A673 (cell line): Measurements from ENCODE around the gene C6orf15. TPM values are rescaled to one million over a fixed set of nuclear protein-coding genes. Genes with fewer than 3 reads are reported as not detected.
A peak's percentile ranks its signal among the peaks of the same experiment; 100 is the strongest.

Experiments
- BruUV-seq: library from RNA; stranded (reverse); fragments of 400-500 nt; replicated peaks from 2 replicates; lab custom pipeline; 2021; lab: Mats Ljungman, UMichigan
- CTCF ChIA-PET: fragments of 300-600 bp; sonication (Branson Sonifier 250); formaldehyde crosslinking; loops from one replicate; lab custom pipeline; 2022; ENCODE audit warnings: antibody characterized with exemption; lab: Charles Lee
- POLR2A ChIA-PET: fragments of 300-600 bp; sonication (Branson Sonifier 250); formaldehyde crosslinking; loops from one replicate; lab custom pipeline; 2022; ENCODE audit warnings: antibody characterized with exemption; ENCODE audit not compliant: low non-redundant PET; lab: Charles Lee
- DNase-seq: peaks from one replicate; pipeline ENCODE4 v3.0.0-alpha.2; 2015; ENCODE audit warnings: low spot score
- H3K27ac ChIP-seq: fragments of 200-600 bp; sonication (generic); 2 replicates; pipeline ENCODE4 v1.5.1; 2016; ENCODE audit warnings: mixed run types, low read depth, mild to moderate bottlenecking, mixed read lengths, antibody characterized with exemption, low read length; ENCODE audit not compliant: poor library complexity, severe bottlenecking
- H3K27me3 ChIP-seq: fragments of 200-600 bp; sonication (generic); replicated peaks from 2 replicates; pipeline ENCODE4 v1.6.1; 2017; ENCODE audit warnings: mixed run types, low read depth, mild to moderate bottlenecking, mixed read lengths, antibody characterized with exemption, low read length; ENCODE audit not compliant: insufficient read depth, poor library complexity
- H3K36me3 ChIP-seq: fragments of 200-600 bp; sonication (generic); 2 replicates; pipeline ENCODE4 v1.6.1; 2016; ENCODE audit warnings: mixed run types, mild to moderate bottlenecking, mixed read lengths, antibody characterized with exemption, low read length; ENCODE audit not compliant: insufficient read depth, poor library complexity, severe bottlenecking
- H3K4me1 ChIP-seq: fragments of 200-600 bp; sonication (generic); 2 replicates; pipeline ENCODE4 v1.6.1; 2017; ENCODE audit warnings: mixed run types, mild to moderate bottlenecking, mixed read lengths, antibody characterized with exemption, low read length; ENCODE audit not compliant: insufficient read depth, poor library complexity, severe bottlenecking
- H3K4me3 ChIP-seq: fragments of 200-600 bp; sonication (generic); 2 replicates; pipeline ENCODE4 v1.5.1; 2016; ENCODE audit warnings: low read depth, mixed run types, mild to moderate bottlenecking, mixed read lengths, low read length; ENCODE audit not compliant: poor library complexity, severe bottlenecking
- H3K9me3 ChIP-seq: fragments of 200-600 bp; sonication (generic); 2 replicates; pipeline ENCODE4 v1.6.1; 2016; ENCODE audit warnings: mixed run types, low read depth, mild to moderate bottlenecking, mixed read lengths, antibody characterized with exemption, low read length; ENCODE audit not compliant: poor library complexity, severe bottlenecking
- EZH2 ChIP-seq: fragments of 200-600 bp; sonication (generic); IDR thresholded peaks from 2 replicates; pipeline ENCODE4 v1.6.1; 2017; ENCODE audit warnings: borderline replicate concordance, low read depth, mild to moderate bottlenecking, mixed read lengths, antibody characterized with exemption, low read length; ENCODE audit not compliant: poor library complexity, severe bottlenecking
- intact Hi-C: fragments of 100-400 bp; cut with micrococcal nuclease; formaldehyde crosslinking; loops from one replicate; pipeline ENCODE4 v1.10.0; 2022; ENCODE audit not compliant: unreplicated experiment
- total RNA-seq: library from RNA; stranded (reverse); gene quantifications from 2 replicates; pipeline ENCODE4 v1.2.3, GENCODE V29; 2021
- TF ChIP-seq, protein P1 (sequence below): fragments of 300-800, 200-600 bp; sonication (generic); conservative IDR thresholded peaks from 2 replicates; pipeline ENCODE4 v1.5.1; 2017; ENCODE audit warnings: low read depth, mild to moderate bottlenecking, antibody characterized with exemption, low read length, moderate library complexity, mixed read lengths

C6orf15 gene
- total RNA-seq, 1 experiment from 2014 or later, result not detected

DNA sequence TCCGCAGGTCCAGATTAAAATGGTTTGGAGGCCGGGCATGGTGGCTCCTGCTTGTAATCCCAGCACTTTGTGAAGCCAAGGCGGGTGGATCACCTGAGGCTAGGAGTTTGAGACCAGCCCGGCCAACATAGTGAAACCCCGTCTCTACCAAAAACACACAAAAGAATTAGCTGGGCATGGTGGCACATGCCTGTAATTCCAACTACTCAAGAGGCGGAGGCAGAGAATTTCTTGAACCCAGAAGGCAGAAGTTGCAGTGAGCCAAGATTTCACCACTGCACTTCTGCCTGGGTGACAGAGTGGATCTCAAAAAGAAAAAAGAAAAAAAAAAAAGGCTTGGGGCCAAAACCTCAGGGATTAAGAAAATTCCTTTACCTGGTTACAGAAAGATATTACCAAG lies 30.5 kb downstream of the C6orf15 start:
- ChIA-PET POLR2A (no interaction called here), CTCF (no interaction called here)
- no peak for DNase-seq
- Histone ChIP-seq H3K36me3 (no peaks in the 10 kb centered on the region), H3K9me3 (no peaks in the 10 kb centered on the region), H3K27ac (no peak overlapping the region), H3K4me3 (no peak overlapping the region), H3K4me1 (peaks cover 12% of the 10 kb centered on the region), H3K27me3 (no peaks in the 10 kb centered on the region)
- no peak for TF ChIP-seq EZH2
- TF ChIP-seq, protein P1, sequence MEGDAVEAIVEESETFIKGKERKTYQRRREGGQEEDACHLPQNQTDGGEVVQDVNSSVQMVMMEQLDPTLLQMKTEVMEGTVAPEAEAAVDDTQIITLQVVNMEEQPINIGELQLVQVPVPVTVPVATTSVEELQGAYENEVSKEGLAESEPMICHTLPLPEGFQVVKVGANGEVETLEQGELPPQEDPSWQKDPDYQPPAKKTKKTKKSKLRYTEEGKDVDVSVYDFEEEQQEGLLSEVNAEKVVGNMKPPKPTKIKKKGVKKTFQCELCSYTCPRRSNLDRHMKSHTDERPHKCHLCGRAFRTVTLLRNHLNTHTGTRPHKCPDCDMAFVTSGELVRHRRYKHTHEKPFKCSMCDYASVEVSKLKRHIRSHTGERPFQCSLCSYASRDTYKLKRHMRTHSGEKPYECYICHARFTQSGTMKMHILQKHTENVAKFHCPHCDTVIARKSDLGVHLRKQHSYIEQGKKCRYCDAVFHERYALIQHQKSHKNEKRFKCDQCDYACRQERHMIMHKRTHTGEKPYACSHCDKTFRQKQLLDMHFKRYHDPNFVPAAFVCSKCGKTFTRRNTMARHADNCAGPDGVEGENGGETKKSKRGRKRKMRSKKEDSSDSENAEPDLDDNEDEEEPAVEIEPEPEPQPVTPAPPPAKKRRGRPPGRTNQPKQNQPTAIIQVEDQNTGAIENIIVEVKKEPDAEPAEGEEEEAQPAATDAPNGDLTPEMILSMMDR, result no peak
- no TSS peak for BruUV-seq
- intact Hi-C loops, result no loop called here

DNA sequence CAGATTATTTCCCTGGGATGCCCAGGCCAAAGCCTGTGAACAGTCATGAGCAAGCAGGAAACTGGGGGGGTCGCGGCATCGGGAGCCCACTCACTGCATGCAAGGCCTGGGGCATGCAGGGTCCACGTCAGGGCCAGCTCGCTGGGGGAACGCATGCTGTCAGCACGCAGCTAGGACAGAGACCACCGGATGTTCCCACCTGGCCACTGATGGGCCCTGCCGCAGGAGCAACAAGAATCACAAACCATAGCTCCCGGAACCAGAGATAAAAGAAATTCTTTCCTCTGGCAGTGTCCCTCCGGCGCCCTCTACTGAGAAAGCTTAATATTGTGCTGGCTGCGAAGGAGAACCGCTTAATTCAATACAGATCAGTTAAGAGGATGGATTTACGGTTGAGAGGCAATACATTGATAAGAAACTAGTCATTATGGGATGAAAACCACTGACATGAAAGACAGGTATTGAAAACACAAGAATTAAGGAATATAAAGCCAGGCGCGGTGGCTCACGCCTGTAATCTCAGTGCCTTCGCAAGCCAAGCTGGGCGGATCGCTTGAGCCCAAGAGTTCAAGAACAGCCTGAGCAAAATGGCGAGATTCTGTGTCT lies 32.6 kb downstream of the C6orf15 start:
- Histone ChIP-seq H3K4me3 (no peak overlapping the region), H3K36me3 (no peaks in the 10 kb centered on the region), H3K27ac (no peak overlapping the region), H3K27me3 (no peaks in the 10 kb centered on the region), H3K4me1 (peaks cover 8% of the 10 kb centered on the region), H3K9me3 (no peaks in the 10 kb centered on the region)
- ChIA-PET POLR2A (interaction anchor here (0.6 kb wide), 2 partner anchors 452 to 873 kb away, joined by 3 read pairs; no protein-coding TSS in a partner anchor), CTCF (interaction anchor here (0.6 to 1.9 kb wide), 15 partner anchors 9 to 538 kb away, joined by 3 to 23 read pairs (median 4); partner anchors contain the start of gene DHX16)
- BruUV-seq, result no TSS peak
- TF ChIP-seq, protein P1, result peak; percentile 91
- TF ChIP-seq EZH2, result no peak
- intact Hi-C loops, result no loop called here
- peak; percentile 82 for DNase-seq

DNA sequence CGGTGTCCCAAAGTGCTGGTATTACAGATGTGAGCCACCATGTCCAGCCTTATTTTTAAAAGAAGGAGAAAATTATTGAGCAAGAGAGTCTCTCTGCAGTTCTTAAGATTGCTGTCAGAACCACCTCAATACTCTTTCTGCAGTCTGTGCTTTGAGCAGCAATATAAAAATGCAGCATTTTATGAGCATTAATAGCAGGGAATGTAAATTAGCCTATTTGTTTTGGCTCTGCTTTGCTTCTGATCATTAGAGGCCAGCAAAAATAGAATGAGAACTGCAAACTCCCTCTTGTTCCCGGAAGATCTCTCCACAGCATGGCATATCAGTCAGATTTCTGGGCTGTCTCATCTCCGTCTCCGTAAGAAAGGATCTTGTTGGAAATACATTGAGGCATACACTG lies 35.8 kb downstream of the C6orf15 start:
- BruUV-seq, result no TSS peak
- no peak overlapping the region for H3K4me3 ChIP-seq
- peaks cover 9% of the 10 kb centered on the region for H3K4me1 ChIP-seq
- H3K27me3 ChIP-seq, result no peaks in the 10 kb centered on the region
- no peaks in the 10 kb centered on the region for H3K36me3 ChIP-seq
- ChIA-PET CTCF (no interaction called here), POLR2A (no interaction called here)
- no peak for DNase-seq
- intact Hi-C loops, result no loop called here
- no peaks in the 10 kb centered on the region for H3K9me3 ChIP-seq
- H3K27ac ChIP-seq, result no peak overlapping the region
- TF ChIP-seq EZH2, result no peak
- TF ChIP-seq, protein P1, result no peak
